Measurements from ENCODE around the gene HES7. TPM values are rescaled to one million over a fixed set of nuclear protein-coding genes. Genes with fewer than 3 reads are reported as not detected.

HES7 gene
- total RNA-seq, 1 experiment from 2014 or later: 0.61 TPM

- Histone ChIP-seq H3K9me3 (ENCODE audit: control insufficient read depth in 1 of 2, insufficient read depth in 1 of 2, low read depth in 1 of 2, low read length in 2 of 2) (no peaks in the 10 kb centered on the region), H3K9me2 (ENCODE audit: insufficient read depth) (no peaks in the 10 kb centered on the region), H3K9ac (ENCODE audit: low read length) (peak overlapping the region; percentile 63), H3K4me1 (ENCODE audit: control insufficient read depth in 1 of 2, insufficient read depth in 2 of 2, low read length in 2 of 2) (peaks cover 22 to 66% of the 10 kb centered on the region in 2 experiments), H3K4me2 (ENCODE audit: low read length) (peak overlapping the region; percentile 98), H3K27ac (ENCODE audit: low read depth, low read length) (peak overlapping the region; percentile 62), H4K20me1 (ENCODE audit: insufficient read depth) (peaks cover 3% of the 10 kb centered on the region; the same call in 1 of the 2 replicates), H3K79me2 (ENCODE audit: insufficient read depth, low read length) (no peaks in the 10 kb centered on the region), H3K4me3 (replicated peaks in 1 of 2; ENCODE audit: low read depth in 1 of 2, low read length in 2 of 2) (peak overlapping the region; percentile 52 to 61), H3K36me3 (ENCODE audit: control insufficient read depth in 1 of 2, insufficient read depth in 2 of 2, low read length in 2 of 2) (no peaks in the 10 kb centered on the region), H2AFZ (ENCODE audit: low read depth, low read length, poor library complexity, severe bottlenecking) (peak overlapping the region; percentile 77), H3K27me3 (ENCODE audit: insufficient read depth, low read length) (no peaks in the 10 kb centered on the region)
- POLR2A ChIA-PET: interaction anchor here (1.0 to 4.1 kb wide), 11 partner anchors 9 to 126 kb away, joined by 3 to 43 read pairs (median 5); partner anchors contain the start of gene AURKB
- intact Hi-C loops (cut with micrococcal nuclease): loop anchor here (1.0 to 10.0 kb wide), 7 partner anchors 19 to 265 kb away; partner anchors contain the start of genes CTC1 and RPL26
- ATAC-seq (peak; percentile 46), DNase-seq (ENCODE audit: low read depth, low spot score) (peak; percentile 90)
- TF ChIP-seq EGR1 (IDR thresholded peaks at IDR 0.05; ENCODE audit: low read depth): no peak; the same call in 1 of the 2 replicates
- peak; percentile 74 for TF ChIP-seq YY1 (IDR thresholded peaks at IDR 0.05; ENCODE audit: extremely low read depth, insufficient replicate concordance, low read depth, low read length)
- peak; percentile 59 for TF ChIP-seq MAX (IDR thresholded peaks at IDR 0.05)
- no peak for TF ChIP-seq EZH2 (IDR thresholded peaks at IDR 0.05)
- TF ChIP-seq CBX3 (IDR thresholded peaks at IDR 0.05; ENCODE audit: low read depth): peak; percentile 95
- no peak for TF ChIP-seq POLR2A (IDR thresholded peaks at IDR 0.05; ENCODE audit: borderline replicate concordance, extremely low read depth, insufficient read depth, insufficient read length)
- TF ChIP-seq SRF (IDR thresholded peaks at IDR 0.05; ENCODE audit: low read depth): no peak; the same call in 1 of the 2 replicates
- TF ChIP-seq ELF1 (IDR thresholded peaks at IDR 0.05; ENCODE audit: borderline replicate concordance, low read depth): no peak
- peak; percentile 22; the same call in 1 of the 2 replicates for TF ChIP-seq SIN3A (IDR thresholded peaks at IDR 0.05; ENCODE audit: low read depth)
- no peak for TF ChIP-seq JUND (IDR thresholded peaks at IDR 0.05)
- TF ChIP-seq ZFX (IDR thresholded peaks at IDR 0.05): no peak
- TF ChIP-seq POLR2AphosphoS5 (IDR thresholded peaks at IDR 0.05; ENCODE audit: low read depth, low read length): no peak
- peak; percentile 21 for TF ChIP-seq SP1 (IDR thresholded peaks at IDR 0.05; ENCODE audit: low read depth)
- peak; percentile 99 for TF ChIP-seq ATF3 (IDR thresholded peaks at IDR 0.05)
- no peak for TF ChIP-seq CTCF (IDR thresholded peaks at IDR 0.05 in 2 of 3, conservative IDR thresholded peaks at IDR 0.05 in 1 of 3; ENCODE audit: borderline replicate concordance in 1 of 3, insufficient read depth in 1 of 3, low read depth in 2 of 3, low read length in 2 of 3)
- BruUV-seq (replicated peaks): no TSS peak
- CTCF ChIA-PET: interaction anchor here (0.7 to 4.0 kb wide), 29 partner anchors 7 to 175 kb away, joined by 3 to 26 read pairs (median 4); partner anchors contain the start of genes AURKB, CTC1, RANGRF and SLC25A35
- RAD21 ChIA-PET (ENCODE audit: low non-redundant PET in 1 of 2, low total read pairs in 2 of 2, uncharacterized antibody in 2 of 2, unreplicated experiment in 2 of 2): interaction anchor here in 1 of 2 experiments (0.9 kb wide), 1 partner anchor 101 kb away, joined by 3 read pairs; no protein-coding TSS in a partner anchor
These were observed 4.1 kb downstream of the HES7 start for GRCh38 chr17:8119581-8120519.
